KMS-11 (cell line): ENCODE measurements around the gene GAB3.
"Not testable (repeated sequence)": the region's sequence is repeated elsewhere in the genome, so short reads cannot be mapped to it uniquely, and the experiment has no call there.

Experiments used
- H2AFZ ChIP-seq: fragments of 200-600 bp; sonication (generic); 2 replicates; pipeline ENCODE4 v1.6.1; 2016; ENCODE audit warnings: antibody characterized with exemption, mixed run types, low read depth
- H3K27ac ChIP-seq: fragments of 200-600 bp; sonication (generic); 2 replicates; pipeline ENCODE4 v1.6.1; 2016; ENCODE audit warnings: mild to moderate bottlenecking, mixed run types
- H3K27me3 ChIP-seq: fragments of 200-600 bp; sonication (generic); 2 replicates; pipeline ENCODE4 v1.6.1; 2017; ENCODE audit warnings: mild to moderate bottlenecking, low read depth, mixed run types, moderate library complexity; ENCODE audit not compliant: insufficient read depth
- H3K36me3 ChIP-seq: fragments of 200-600 bp; sonication (generic); 2 replicates; pipeline ENCODE4 v1.6.1; 2017; ENCODE audit warnings: mild to moderate bottlenecking, mixed run types; ENCODE audit not compliant: insufficient read depth
- H3K4me1 ChIP-seq: fragments of 200-600 bp; sonication (generic); 2 replicates; pipeline ENCODE4 v1.6.1; 2016; ENCODE audit warnings: mild to moderate bottlenecking, low read depth, mixed run types; ENCODE audit not compliant: poor library complexity, severe bottlenecking
- H3K4me2 ChIP-seq: fragments of 200-600 bp; sonication (generic); 2 replicates; pipeline ENCODE4 v1.7.0; 2016; ENCODE audit warnings: mild to moderate bottlenecking, mixed run types
- H3K4me3 ChIP-seq: fragments of 200-600 bp; sonication (generic); IDR thresholded peaks from 2 replicates; pipeline ENCODE4 v1.6.1; 2017; ENCODE audit warnings: low read depth, low read length, mixed read lengths; ENCODE audit not compliant: insufficient read depth
- H3K79me2 ChIP-seq: fragments of 200-600 bp; sonication (generic); 2 replicates; pipeline ENCODE4 v1.6.1; 2016; ENCODE audit warnings: low read depth, mixed run types; ENCODE audit not compliant: insufficient read depth
- H3K9ac ChIP-seq: fragments of 200-600 bp; sonication (generic); 2 replicates; pipeline ENCODE4 v1.6.1; 2016; ENCODE audit warnings: mild to moderate bottlenecking, mixed run types
- H4K20me1 ChIP-seq: fragments of 200-600 bp; sonication (generic); 2 replicates; pipeline ENCODE4 v1.6.1; 2016; ENCODE audit warnings: mild to moderate bottlenecking, mixed run types; ENCODE audit not compliant: insufficient read depth
- CTCF ChIP-seq: fragments of 200-600 bp; sonication (generic); conservative IDR thresholded peaks from 2 replicates; pipeline ENCODE4 v1.6.1; 2017; ENCODE audit warnings: low read depth, mild to moderate bottlenecking, antibody characterized with exemption, low read length, moderate library complexity, mixed read lengths

The GAB3 gene

DNA sequence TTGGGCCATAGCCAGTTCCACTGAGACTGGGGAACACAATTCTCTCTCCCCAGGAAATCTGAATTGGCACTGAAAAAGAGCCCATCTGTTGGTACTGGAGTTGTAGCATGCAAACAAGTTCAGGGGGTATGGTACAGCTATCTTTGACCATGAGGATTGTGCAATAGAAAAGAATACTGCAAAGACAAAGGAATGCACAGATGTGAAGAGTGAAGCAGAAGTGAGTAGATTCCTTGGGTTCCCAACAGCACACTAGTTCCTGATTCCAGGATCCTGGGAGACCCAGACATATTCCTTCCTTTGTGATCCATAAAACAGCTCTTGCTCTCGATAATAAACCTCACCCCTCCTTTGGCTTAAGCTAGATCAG, 54.2 kb downstream of the GAB3 start:
- TF ChIP-seq CTCF, result no peak
- Histone ChIP-seq H3K4me1 (no peaks in the 10 kb centered on the region), H3K4me3 (no peak overlapping the region), H3K79me2 (no peaks in the 10 kb centered on the region), H4K20me1 (no peaks in the 10 kb centered on the region), H3K27me3 (no peaks in the 10 kb centered on the region), H2AFZ (no peak overlapping the region), H3K27ac (no peak overlapping the region), H3K4me2 (no peak overlapping the region), H3K36me3 (no peaks in the 10 kb centered on the region), H3K9ac (no peak overlapping the region)

GRCh38 chrX:154695911-154696675, 54.8 kb downstream of the GAB3 start:
- Histone ChIP-seq H3K79me2 (no peaks in the 10 kb centered on the region), H3K4me2 (no peak overlapping the region), H3K27me3 (no peaks in the 10 kb centered on the region), H3K4me1 (no peaks in the 10 kb centered on the region), H3K9ac (no peak overlapping the region), H3K4me3 (no peak overlapping the region), H3K36me3 (no peaks in the 10 kb centered on the region), H2AFZ (no peak overlapping the region), H4K20me1 (no peaks in the 10 kb centered on the region), H3K27ac (no peak overlapping the region)
- TF ChIP-seq CTCF, result no peak

- Histone ChIP-seq H3K27ac (no peak overlapping the region), H4K20me1 (no peaks in the 10 kb centered on the region), H3K36me3 (no peaks in the 10 kb centered on the region), H2AFZ (no peak overlapping the region), H3K4me3 (no peak overlapping the region), H3K9ac (no peak overlapping the region), H3K4me1 (no peaks in the 10 kb centered on the region), H3K27me3 (no peaks in the 10 kb centered on the region), H3K79me2 (no peaks in the 10 kb centered on the region), H3K4me2 (no peak overlapping the region)
- TF ChIP-seq CTCF, result no peak
These were observed 57.5 kb downstream of the GAB3 start for GRCh38 chrX:154693394-154693793.

- not testable (repeated sequence) for H2AFZ ChIP-seq, H3K4me1 ChIP-seq, H4K20me1 ChIP-seq, H3K36me3 ChIP-seq, H3K4me2 ChIP-seq, H3K79me2 ChIP-seq, H3K9ac ChIP-seq, H3K27ac ChIP-seq, H3K4me3 ChIP-seq, H3K27me3 ChIP-seq
These were observed 60.4 kb downstream of the GAB3 start for GRCh38 chrX:154690438-154690837.

GRCh38 chrX:154672084-154672483, 78.8 kb downstream of the GAB3 start:
- not testable (repeated sequence) for H3K4me3 ChIP-seq

DNA sequence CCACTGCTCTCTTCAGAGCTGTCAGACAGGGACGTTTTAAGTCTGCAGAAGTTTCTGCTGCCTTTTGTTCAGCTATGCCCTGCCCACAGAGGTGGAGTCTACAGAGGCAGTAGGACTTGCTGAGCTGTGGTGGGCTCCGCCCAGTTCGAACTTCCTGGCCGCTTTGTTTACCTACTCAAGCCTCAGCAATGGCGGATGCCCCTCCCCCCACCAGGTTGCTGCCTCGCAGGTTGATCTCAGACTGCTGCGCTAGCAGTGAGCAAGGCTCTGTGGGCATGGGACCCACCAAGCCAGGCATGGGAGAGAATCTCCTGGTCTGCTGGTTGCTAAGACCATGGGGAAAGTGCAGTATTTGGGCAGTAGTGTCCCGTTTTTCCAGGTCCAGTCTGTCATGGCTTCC, 80.0 kb downstream of the GAB3 start:
- H3K27ac ChIP-seq, H3K36me3 ChIP-seq, H3K9ac ChIP-seq, H3K79me2 ChIP-seq, H3K4me2 ChIP-seq, H3K4me3 ChIP-seq, H3K27me3 ChIP-seq, H3K4me1 ChIP-seq, H2AFZ ChIP-seq, H4K20me1 ChIP-seq: not testable (repeated sequence)

More at GRCh38 chrX:154672084-154672483, 78.8 kb downstream of the GAB3 start:
- H2AFZ ChIP-seq, H3K9ac ChIP-seq, H3K4me2 ChIP-seq, H3K79me2 ChIP-seq, H3K27ac ChIP-seq, H3K4me1 ChIP-seq, H3K36me3 ChIP-seq, H4K20me1 ChIP-seq, H3K27me3 ChIP-seq: not testable (repeated sequence)
